IPS DF 6.9 (cell line): Measurements from ENCODE around the gene ARMCX1.
"Not testable (repeated sequence)": the region's sequence is repeated elsewhere in the genome, so short reads cannot be mapped to it uniquely, and the experiment has no call there.

Experiments used
- DNase-seq: peaks from one replicate; pipeline ENCODE4 v3.0.0-alpha.2; 2013; ENCODE audit warnings: low read depth, low spot score
- H3K27ac ChIP-seq: one replicate; pipeline ENCODE4 v1.5.1; 2013; ENCODE audit warnings: low read length, control low read depth
- H3K27me3 ChIP-seq: 2 replicates; pipeline ENCODE4 v1.6.1; 2013; ENCODE audit warnings: mild to moderate bottlenecking, low read length; ENCODE audit not compliant: control insufficient read depth, insufficient read depth
- H3K36me3 ChIP-seq: 2 replicates; pipeline ENCODE4 v1.6.1; 2013; ENCODE audit warnings: low read length; ENCODE audit not compliant: control insufficient read depth, insufficient read depth
- H3K4me1 ChIP-seq: 2 replicates; pipeline ENCODE4 v1.6.1; 2013; ENCODE audit warnings: low read length; ENCODE audit not compliant: control insufficient read depth, insufficient read depth
- H3K4me3 ChIP-seq: 2 replicates; pipeline ENCODE4 v1.5.1; 2013; ENCODE audit warnings: mild to moderate bottlenecking, low read length
- H3K9me3 ChIP-seq: 2 replicates; pipeline ENCODE4 v1.6.1; 2013; ENCODE audit warnings: low read length, inconsistent platforms; ENCODE audit not compliant: control insufficient read depth, insufficient read depth
- WGBS: extraction: QIAGEN DNeasy Blood & Tissue Kit; methylation state at CpG from one replicate; pipeline ENCODE4 v1.1.7; 2013; ENCODE audit warnings: mixed read lengths, missing lambda C conversion rate; ENCODE audit not compliant: insufficient read length, insufficient coverage; 5-methylcytosine and 5-hydroxymethylcytosine counted together

ARMCX1 gene

DNA sequence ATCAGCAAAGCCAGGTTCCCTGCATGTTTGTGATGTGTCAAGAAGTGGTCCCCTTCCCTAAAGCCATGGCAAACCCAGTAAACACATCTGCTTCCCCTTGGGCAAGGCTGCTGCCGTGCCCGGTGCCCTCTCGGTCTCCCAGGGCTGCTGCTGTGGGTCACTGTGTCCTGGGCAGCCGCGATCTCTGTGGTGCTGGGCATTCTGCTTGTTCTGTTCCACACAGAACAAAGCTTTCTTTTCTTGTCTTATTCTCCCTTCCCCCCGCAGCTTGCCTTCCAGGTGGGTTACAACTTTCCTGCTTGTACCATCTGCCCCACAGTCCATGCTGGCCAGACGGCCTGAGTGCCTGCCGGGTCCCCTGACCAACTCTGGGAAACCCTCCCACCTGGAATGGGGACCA lies 49.2 kb downstream of the ARMCX1 start:
- H3K36me3 ChIP-seq, H3K4me1 ChIP-seq, H3K4me3 ChIP-seq, DNase-seq, H3K27ac ChIP-seq, H3K27me3 ChIP-seq, H3K9me3 ChIP-seq: not testable (repeated sequence)
- WGBS = no CpG with 5 or more reads among the region's 8 CpGs

DNA sequence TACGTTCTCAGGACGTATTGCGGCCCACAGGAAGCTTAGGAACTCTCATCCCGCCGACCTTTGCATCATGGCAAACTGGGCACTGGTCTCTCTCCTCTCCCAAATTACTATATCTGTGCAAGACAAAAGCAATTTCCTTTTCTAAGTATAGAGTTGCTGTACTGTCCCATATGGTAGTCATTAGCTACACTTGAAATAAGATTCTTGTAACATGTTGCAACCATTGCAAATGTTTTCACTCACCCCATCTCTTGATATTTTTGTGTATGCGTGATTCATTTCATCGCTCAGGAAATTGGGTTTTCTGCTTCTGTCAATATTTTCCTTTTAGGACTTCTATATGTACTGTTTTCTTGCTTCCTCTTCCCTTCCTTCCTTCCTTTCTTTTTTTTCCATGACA lies 51.7 kb downstream of the ARMCX1 start:
- Histone ChIP-seq H3K4me1 (no peaks in the 10 kb centered on the region), H3K9me3 (no peaks in the 10 kb centered on the region), H3K4me3 (no peak overlapping the region), H3K27ac (no peak overlapping the region), H3K36me3 (no peaks in the 10 kb centered on the region), H3K27me3 (no peaks in the 10 kb centered on the region)
- no peak for DNase-seq
- no CpG with 5 or more reads among the region's 7 CpGs for WGBS
